NB4 (cell line): Measurements from ENCODE around the gene PLAC1.

Experiments
- DNase-seq: peaks from one replicate; pipeline ENCODE4 v3.0.0; 2010; ENCODE audit warnings: low read depth
- H3K4me3 ChIP-seq: one replicate; pipeline ENCODE4 v1.5.1; 2011; ENCODE audit warnings: mild to moderate bottlenecking, low read depth, low read length, moderate library complexity
- CTCF ChIP-seq: IDR thresholded peaks from one replicate; pipeline ENCODE4 v1.5.1; 2012; ENCODE audit warnings: low read depth, low read length
- MYC ChIP-seq: IDR thresholded peaks from 2 replicates; pipeline ENCODE4 v1.6.1; 2011; ENCODE audit warnings: low read depth, low read length
- POLR2A ChIP-seq: IDR thresholded peaks from 2 replicates; pipeline ENCODE4 v1.6.1; 2011; ENCODE audit warnings: mild to moderate bottlenecking; ENCODE audit not compliant: insufficient read length; ENCODE audit errors: extremely low read depth
- TF ChIP-seq, protein P1 (sequence below): IDR thresholded peaks from 2 replicates; pipeline ENCODE4 v1.6.1; 2011; ENCODE audit warnings: low read depth, low read length

Gene PLAC1

DNA sequence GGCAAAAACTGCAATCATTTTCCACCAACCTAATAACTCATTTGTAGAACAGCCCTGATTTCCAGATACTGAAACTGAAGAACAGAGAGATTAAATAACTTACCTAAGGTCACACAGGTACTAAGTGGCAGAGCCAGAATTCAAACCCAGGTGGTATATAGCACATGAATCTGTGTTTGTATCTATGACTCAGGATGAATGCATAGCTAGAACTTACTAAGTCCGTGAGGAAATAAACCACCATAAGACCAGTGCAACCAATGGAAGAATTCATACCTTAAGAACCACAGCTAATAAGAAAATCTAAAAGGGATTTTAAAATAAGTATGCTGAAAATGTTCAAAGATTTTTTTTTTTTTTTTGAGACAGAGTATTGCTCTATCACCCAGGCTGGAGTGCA is 1.5 kb upstream of the PLAC1 start:
- no peak for DNase-seq
- TF ChIP-seq POLR2A (no peak), MYC (no peak), CTCF (no peak)
- TF ChIP-seq, protein P1, sequence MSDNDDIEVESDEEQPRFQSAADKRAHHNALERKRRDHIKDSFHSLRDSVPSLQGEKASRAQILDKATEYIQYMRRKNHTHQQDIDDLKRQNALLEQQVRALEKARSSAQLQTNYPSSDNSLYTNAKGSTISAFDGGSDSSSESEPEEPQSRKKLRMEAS: no peak

DNA sequence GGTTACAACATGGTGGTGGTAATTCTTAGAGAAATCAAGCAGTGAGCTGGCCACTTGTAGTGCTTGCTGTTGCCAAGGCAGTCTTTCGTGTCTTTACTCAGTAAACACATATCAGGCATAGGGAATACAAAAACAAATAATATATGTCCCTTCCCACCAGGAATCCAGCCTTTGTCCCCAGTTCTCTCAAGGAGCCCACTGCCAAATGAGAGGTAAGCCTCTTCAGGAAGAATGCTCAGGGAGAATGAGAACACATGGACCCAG is 421 bp upstream of the PLAC1 start:
- H3K4me3 ChIP-seq: no peak overlapping the region
- no peak for TF ChIP-seq MYC
- TF ChIP-seq POLR2A: no peak
- TF ChIP-seq, protein P1: no peak
- no peak for TF ChIP-seq CTCF
- DNase-seq: no peak

More for the DNA sequence above, 1.5 kb upstream of the PLAC1 start:
- H3K4me3 ChIP-seq: no peak overlapping the region

DNA sequence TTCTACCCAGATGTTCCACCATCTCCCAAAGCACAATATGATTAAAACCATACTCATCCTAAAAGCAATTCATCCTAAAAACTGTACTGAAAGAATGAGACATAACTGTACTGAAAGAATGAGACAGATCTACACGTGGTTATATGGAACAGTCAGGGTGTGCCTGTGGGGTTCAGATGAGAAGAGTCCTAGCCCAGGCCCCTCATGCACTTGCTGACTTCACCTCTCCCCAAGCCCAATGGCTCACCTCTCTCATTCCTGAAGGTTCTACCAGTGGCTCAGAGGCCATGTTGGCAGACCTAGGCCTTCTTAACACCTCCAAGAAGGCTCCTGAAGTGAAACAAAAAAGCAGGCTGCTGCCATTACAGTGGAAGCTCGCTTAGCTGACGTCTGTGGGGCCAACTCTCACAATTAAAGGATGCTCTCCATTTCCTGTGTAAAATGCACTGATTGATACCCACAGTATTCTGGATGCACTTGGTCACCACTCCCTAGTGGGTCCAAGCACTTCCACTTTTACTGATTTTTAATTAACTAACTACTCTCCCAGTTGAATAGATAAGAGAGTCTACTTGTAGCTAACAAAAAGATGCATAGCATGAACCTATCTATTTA is 3.8 kb downstream of the PLAC1 start:
- TF ChIP-seq MYC (no peak), CTCF (no peak), POLR2A (no peak)
- TF ChIP-seq, protein P1: no peak
- DNase-seq: no peak

GRCh38 chrX:134653835-134654234 is 4.4 kb downstream of the PLAC1 start:
- TF ChIP-seq, protein P1: no peak
- TF ChIP-seq MYC: no peak
- no peak for TF ChIP-seq CTCF
- TF ChIP-seq POLR2A: no peak
- no peak overlapping the region for H3K4me3 ChIP-seq
- DNase-seq: no peak

More for the DNA sequence above, 3.8 kb downstream of the PLAC1 start:
- H3K4me3 ChIP-seq: no peak overlapping the region

DNA sequence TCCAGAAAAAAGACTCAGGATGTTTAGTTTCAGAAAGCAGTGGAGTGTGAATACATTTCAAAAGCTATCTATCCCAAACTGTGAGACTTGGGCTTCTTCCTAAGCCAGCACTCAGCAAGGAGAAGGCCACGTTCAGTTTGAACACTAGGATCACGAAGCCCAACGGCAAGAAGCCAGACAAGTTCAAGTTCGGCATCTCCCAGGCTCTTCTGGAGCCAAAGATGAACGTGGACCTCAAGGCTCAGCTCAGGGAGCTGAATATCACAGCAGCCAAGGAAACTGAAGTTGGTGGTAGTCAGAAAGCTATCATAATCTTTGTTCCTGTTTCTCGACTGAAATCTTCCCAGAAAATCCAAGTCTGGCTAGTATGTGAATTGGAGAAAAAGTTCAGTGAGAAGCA is 7.6 kb downstream of the PLAC1 start:
- no peak overlapping the region for H3K4me3 ChIP-seq
- no peak for TF ChIP-seq MYC
- TF ChIP-seq POLR2A: no peak
- no peak for TF ChIP-seq CTCF
- TF ChIP-seq, protein P1: no peak
- no peak for DNase-seq

DNA sequence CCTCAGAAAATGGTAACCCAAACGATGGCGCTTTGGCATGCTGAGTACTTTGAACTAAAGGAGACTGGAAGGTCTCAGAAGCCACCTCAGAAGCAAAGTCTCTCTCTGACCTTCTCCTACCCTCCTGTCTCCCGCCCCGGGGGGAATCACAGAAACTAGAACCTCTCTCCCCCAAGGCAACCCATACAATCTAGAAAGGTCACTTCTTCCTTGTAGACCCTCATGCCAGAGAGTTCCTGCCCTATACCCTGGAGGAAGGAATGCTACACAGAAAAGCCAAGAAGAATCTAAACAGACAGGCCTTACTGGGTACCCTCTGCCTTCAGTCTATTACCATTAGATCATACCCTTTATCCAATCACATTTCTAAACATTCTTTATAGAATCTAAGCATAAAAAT is 8.5 kb downstream of the PLAC1 start:
- TF ChIP-seq MYC: no peak
- no peak for TF ChIP-seq POLR2A
- no peak for TF ChIP-seq CTCF
- TF ChIP-seq, protein P1: no peak
- no peak for DNase-seq
- H3K4me3 ChIP-seq: no peak overlapping the region
